ENCODE data around the gene SNAPC1. TPM values are rescaled to one million over a fixed set of nuclear protein-coding genes. Genes with fewer than 3 reads are reported as not detected.

Gene SNAPC1
- total and polyA plus RNA-seq, 2 donors from 2014 or later: 4.4 to 7.2 TPM

GRCh38 chr14:61802010-61802568 lies 39.9 kb downstream of the SNAPC1 start:
- DNase-seq (no peak), FAIRE-seq (no peak)
- H3K9me3 ChIP-seq (ENCODE audit: control insufficient read depth in 2 of 3, insufficient read depth in 1 of 3, low read length in 3 of 3): no peaks in the 10 kb centered on the region
- H3K9ac ChIP-seq (ENCODE audit: low read length in 3 of 3): no peak overlapping the region
- TF ChIP-seq, protein P1, sequence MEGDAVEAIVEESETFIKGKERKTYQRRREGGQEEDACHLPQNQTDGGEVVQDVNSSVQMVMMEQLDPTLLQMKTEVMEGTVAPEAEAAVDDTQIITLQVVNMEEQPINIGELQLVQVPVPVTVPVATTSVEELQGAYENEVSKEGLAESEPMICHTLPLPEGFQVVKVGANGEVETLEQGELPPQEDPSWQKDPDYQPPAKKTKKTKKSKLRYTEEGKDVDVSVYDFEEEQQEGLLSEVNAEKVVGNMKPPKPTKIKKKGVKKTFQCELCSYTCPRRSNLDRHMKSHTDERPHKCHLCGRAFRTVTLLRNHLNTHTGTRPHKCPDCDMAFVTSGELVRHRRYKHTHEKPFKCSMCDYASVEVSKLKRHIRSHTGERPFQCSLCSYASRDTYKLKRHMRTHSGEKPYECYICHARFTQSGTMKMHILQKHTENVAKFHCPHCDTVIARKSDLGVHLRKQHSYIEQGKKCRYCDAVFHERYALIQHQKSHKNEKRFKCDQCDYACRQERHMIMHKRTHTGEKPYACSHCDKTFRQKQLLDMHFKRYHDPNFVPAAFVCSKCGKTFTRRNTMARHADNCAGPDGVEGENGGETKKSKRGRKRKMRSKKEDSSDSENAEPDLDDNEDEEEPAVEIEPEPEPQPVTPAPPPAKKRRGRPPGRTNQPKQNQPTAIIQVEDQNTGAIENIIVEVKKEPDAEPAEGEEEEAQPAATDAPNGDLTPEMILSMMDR (IDR thresholded peaks at IDR 0.05; ENCODE audit: borderline replicate concordance, extremely low read depth, insufficient read depth): no peak
- no peak overlapping the region for H3K4me3 ChIP-seq (ENCODE audit: low read length in 3 of 3)
- intact Hi-C loops (cut with DNase I): no loop called here
- H3K4me1 ChIP-seq (ENCODE audit: control insufficient read depth in 2 of 3, insufficient read depth in 2 of 3, low read depth in 1 of 3, low read length in 3 of 3): no peaks in the 10 kb centered on the region
- H3K36me3 ChIP-seq (ENCODE audit: control insufficient read depth in 2 of 3, insufficient read depth in 3 of 3, low read length in 3 of 3): no peaks in the 10 kb centered on the region
- no peaks in the 10 kb centered on the region for H3K27me3 ChIP-seq (ENCODE audit: control insufficient read depth, insufficient read depth, low read length)
- H3K27ac ChIP-seq (ENCODE audit: low read depth in 2 of 2, low read length in 2 of 2): no peak overlapping the region

DNA sequence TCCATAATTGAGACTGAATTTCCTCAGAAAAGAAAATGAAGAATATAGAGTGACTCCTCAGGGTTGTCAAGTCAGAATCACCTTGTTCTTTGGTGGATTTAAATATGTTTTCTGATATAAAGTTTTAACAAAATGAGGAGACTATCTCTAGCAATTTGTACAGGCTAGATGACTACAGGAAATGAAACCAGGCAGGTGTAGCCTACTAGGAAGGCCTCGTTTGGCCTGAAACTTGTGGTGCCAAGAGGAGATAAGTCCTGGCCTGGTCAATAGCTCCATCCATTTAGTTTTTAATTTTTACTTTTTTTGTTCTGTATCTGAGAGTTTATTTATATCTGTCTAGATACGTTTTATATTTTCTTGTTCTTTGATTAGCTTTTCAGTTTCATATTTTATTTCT lies 41.5 kb downstream of the SNAPC1 start:
- Histone ChIP-seq H3K4me3 (ENCODE audit: low read length in 3 of 3) (no peak overlapping the region), H3K9me3 (ENCODE audit: control insufficient read depth in 2 of 3, insufficient read depth in 1 of 3, low read length in 3 of 3) (no peaks in the 10 kb centered on the region), H3K36me3 (ENCODE audit: control insufficient read depth in 2 of 3, insufficient read depth in 3 of 3, low read length in 3 of 3) (no peaks in the 10 kb centered on the region), H3K4me1 (ENCODE audit: control insufficient read depth in 2 of 3, insufficient read depth in 2 of 3, low read depth in 1 of 3, low read length in 3 of 3) (no peaks in the 10 kb centered on the region), H3K9ac (ENCODE audit: low read length in 3 of 3) (no peak overlapping the region), H3K27me3 (ENCODE audit: control insufficient read depth, insufficient read depth, low read length) (no peaks in the 10 kb centered on the region), H3K27ac (ENCODE audit: low read depth in 2 of 2, low read length in 2 of 2) (no peak overlapping the region)
- TF ChIP-seq, protein P1 (IDR thresholded peaks at IDR 0.05; ENCODE audit: borderline replicate concordance, extremely low read depth, insufficient read depth): no peak
- DNase-seq (no peak), FAIRE-seq (no peak)
- intact Hi-C loops (cut with DNase I): no loop called here

GRCh38 chr14:61805451-61805850 lies 43.2 kb downstream of the SNAPC1 start:
- H3K9me3 ChIP-seq (ENCODE audit: control insufficient read depth in 2 of 3, insufficient read depth in 1 of 3, low read length in 3 of 3): no peaks in the 10 kb centered on the region
- no peaks in the 10 kb centered on the region for H3K36me3 ChIP-seq (ENCODE audit: control insufficient read depth in 2 of 3, insufficient read depth in 3 of 3, low read length in 3 of 3)
- no peak overlapping the region for H3K27ac ChIP-seq (ENCODE audit: low read depth in 2 of 2, low read length in 2 of 2)
- no peak for FAIRE-seq
- no peaks in the 10 kb centered on the region for H3K27me3 ChIP-seq (ENCODE audit: control insufficient read depth, insufficient read depth, low read length)
- no peaks in the 10 kb centered on the region for H3K4me1 ChIP-seq (ENCODE audit: control insufficient read depth in 2 of 3, insufficient read depth in 2 of 3, low read depth in 1 of 3, low read length in 3 of 3)
- TF ChIP-seq, protein P1 (IDR thresholded peaks at IDR 0.05; ENCODE audit: borderline replicate concordance, extremely low read depth, insufficient read depth): no peak
- intact Hi-C loops (cut with DNase I): no loop called here
- H3K4me3 ChIP-seq (ENCODE audit: low read length in 3 of 3): no peak overlapping the region
- H3K9ac ChIP-seq (ENCODE audit: low read length in 3 of 3): no peak overlapping the region
- DNase-seq: no peak

- intact Hi-C loops (cut with DNase I): no loop called here
- H3K4me3 ChIP-seq (ENCODE audit: low read length in 3 of 3): no peak overlapping the region
- FAIRE-seq (no peak), DNase-seq (no peak)
- no peaks in the 10 kb centered on the region for H3K9me3 ChIP-seq (ENCODE audit: control insufficient read depth in 2 of 3, insufficient read depth in 1 of 3, low read length in 3 of 3)
- peaks cover 0 to 3% (median 0%) of the 10 kb centered on the region in 3 donors for H3K4me1 ChIP-seq (ENCODE audit: control insufficient read depth in 2 of 3, insufficient read depth in 2 of 3, low read depth in 1 of 3, low read length in 3 of 3)
- no peak overlapping the region for H3K9ac ChIP-seq (ENCODE audit: low read length in 3 of 3)
- TF ChIP-seq, protein P1 (IDR thresholded peaks at IDR 0.05; ENCODE audit: borderline replicate concordance, extremely low read depth, insufficient read depth): no peak
- no peak overlapping the region for H3K27ac ChIP-seq (ENCODE audit: low read depth in 2 of 2, low read length in 2 of 2)
- H3K36me3 ChIP-seq (ENCODE audit: control insufficient read depth in 2 of 3, insufficient read depth in 3 of 3, low read length in 3 of 3): no peaks in the 10 kb centered on the region
- H3K27me3 ChIP-seq (ENCODE audit: control insufficient read depth, insufficient read depth, low read length): peaks cover 7% of the 10 kb centered on the region
These were observed 49.7 kb downstream of the SNAPC1 start for GRCh38 chr14:61811882-61812346.
